ENCODE results near the gene CHD9. TPM values are rescaled to one million over a fixed set of nuclear protein-coding genes. Genes with fewer than 3 reads are reported as not detected.

CHD9 gene
- total RNA-seq, 1 experiment from 2014 or later: 18.9 TPM

DNA sequence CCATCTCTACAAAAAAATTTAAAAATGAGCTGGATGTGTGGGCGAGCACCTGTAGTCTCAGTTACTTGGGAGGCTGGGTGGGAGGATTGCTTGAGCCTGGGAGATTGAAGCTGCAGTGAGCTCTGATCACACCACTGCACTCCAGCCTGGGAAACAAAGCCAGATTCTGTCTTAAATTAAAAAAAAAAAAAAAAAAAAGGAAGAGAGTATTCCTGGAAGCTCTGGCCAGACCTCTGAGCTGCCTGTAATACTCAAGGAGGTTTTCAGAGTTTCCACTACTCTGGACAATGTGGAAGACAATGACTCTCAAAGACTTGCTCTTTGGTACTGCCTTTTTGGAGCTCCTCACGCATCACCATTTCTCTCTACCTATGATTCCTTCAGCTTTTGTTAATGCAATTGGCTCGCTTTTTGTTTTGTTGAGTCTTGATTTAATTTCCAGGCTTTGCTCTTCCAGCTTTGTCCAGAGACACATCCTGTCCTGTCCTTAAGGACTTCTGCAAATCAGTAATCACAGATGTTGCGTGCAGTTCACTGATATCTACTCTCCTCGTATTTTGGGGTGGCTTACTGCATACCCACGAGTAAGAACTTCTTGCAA lies 10.8 kb downstream of the CHD9 start:
- no peak for DNase-seq (ENCODE audit: low read depth, low spot score)
- no peak overlapping the region for H3K4me3 ChIP-seq (replicated peaks in 1 of 2; ENCODE audit: low read depth in 1 of 2, low read length in 2 of 2)
- peaks cover 82% of the 10 kb centered on the region for H3K79me2 ChIP-seq (ENCODE audit: insufficient read depth, low read length)
- no peak for TF ChIP-seq POLR2A (IDR thresholded peaks at IDR 0.05; ENCODE audit: borderline replicate concordance, extremely low read depth, insufficient read depth, insufficient read length)
- TF ChIP-seq RAD21 (IDR thresholded peaks at IDR 0.05; ENCODE audit: low read depth): no peak
- TF ChIP-seq ZFX (IDR thresholded peaks at IDR 0.05): no peak
- no peak for TF ChIP-seq SP1 (IDR thresholded peaks at IDR 0.05; ENCODE audit: low read depth)
- TF ChIP-seq SRF (IDR thresholded peaks at IDR 0.05; ENCODE audit: low read depth): no peak
- no peak for TF ChIP-seq EZH2phosphoT487 (IDR thresholded peaks at IDR 0.05; ENCODE audit: borderline replicate concordance)
- TF ChIP-seq, protein P1, sequence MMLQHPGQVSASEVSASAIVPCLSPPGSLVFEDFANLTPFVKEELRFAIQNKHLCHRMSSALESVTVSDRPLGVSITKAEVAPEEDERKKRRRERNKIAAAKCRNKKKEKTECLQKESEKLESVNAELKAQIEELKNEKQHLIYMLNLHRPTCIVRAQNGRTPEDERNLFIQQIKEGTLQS (IDR thresholded peaks at IDR 0.05): no peak
- no peak for TF ChIP-seq TCF7L2 (IDR thresholded peaks at IDR 0.05; ENCODE audit: borderline replicate concordance, extremely low read depth, insufficient read depth, insufficient read length)
- TF ChIP-seq, protein P2, sequence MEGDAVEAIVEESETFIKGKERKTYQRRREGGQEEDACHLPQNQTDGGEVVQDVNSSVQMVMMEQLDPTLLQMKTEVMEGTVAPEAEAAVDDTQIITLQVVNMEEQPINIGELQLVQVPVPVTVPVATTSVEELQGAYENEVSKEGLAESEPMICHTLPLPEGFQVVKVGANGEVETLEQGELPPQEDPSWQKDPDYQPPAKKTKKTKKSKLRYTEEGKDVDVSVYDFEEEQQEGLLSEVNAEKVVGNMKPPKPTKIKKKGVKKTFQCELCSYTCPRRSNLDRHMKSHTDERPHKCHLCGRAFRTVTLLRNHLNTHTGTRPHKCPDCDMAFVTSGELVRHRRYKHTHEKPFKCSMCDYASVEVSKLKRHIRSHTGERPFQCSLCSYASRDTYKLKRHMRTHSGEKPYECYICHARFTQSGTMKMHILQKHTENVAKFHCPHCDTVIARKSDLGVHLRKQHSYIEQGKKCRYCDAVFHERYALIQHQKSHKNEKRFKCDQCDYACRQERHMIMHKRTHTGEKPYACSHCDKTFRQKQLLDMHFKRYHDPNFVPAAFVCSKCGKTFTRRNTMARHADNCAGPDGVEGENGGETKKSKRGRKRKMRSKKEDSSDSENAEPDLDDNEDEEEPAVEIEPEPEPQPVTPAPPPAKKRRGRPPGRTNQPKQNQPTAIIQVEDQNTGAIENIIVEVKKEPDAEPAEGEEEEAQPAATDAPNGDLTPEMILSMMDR (IDR thresholded peaks at IDR 0.05 in 2 of 3, conservative IDR thresholded peaks at IDR 0.05 in 1 of 3; ENCODE audit: borderline replicate concordance in 1 of 3, insufficient read depth in 1 of 3, low read depth in 2 of 3, low read length in 2 of 3): no peak
- no peak for TF ChIP-seq CEBPB (IDR thresholded peaks at IDR 0.05; ENCODE audit: low read depth)
- no peak for TF ChIP-seq YY1 (IDR thresholded peaks at IDR 0.05; ENCODE audit: extremely low read depth, insufficient replicate concordance, low read depth, low read length)
- no peak for TF ChIP-seq ELF1 (IDR thresholded peaks at IDR 0.05; ENCODE audit: borderline replicate concordance, low read depth)
- TF ChIP-seq SIN3A (IDR thresholded peaks at IDR 0.05; ENCODE audit: low read depth): no peak
- no peak overlapping the region for H2AFZ ChIP-seq (ENCODE audit: low read depth, low read length, poor library complexity, severe bottlenecking)
- CTCF ChIA-PET: interaction anchor here (0.7 kb wide), 2 partner anchors 10 to 218 kb away, joined by 3 read pairs; partner anchors contain the start of gene CHD9
- POLR2A ChIA-PET: no interaction called here
- no peaks in the 10 kb centered on the region; a peak in 1 of 4 replicates for H3K36me3 ChIP-seq (ENCODE audit: control insufficient read depth in 1 of 2, insufficient read depth in 2 of 2, low read length in 2 of 2)
- H3K27me3 ChIP-seq (ENCODE audit: insufficient read depth, low read length): no peaks in the 10 kb centered on the region
- no peak overlapping the region for H3K27ac ChIP-seq (ENCODE audit: low read depth, low read length)
- no peaks in the 10 kb centered on the region for H3K9me2 ChIP-seq (ENCODE audit: insufficient read depth)
- intact Hi-C loops (cut with micrococcal nuclease): no loop called here
- H4K20me1 ChIP-seq (ENCODE audit: insufficient read depth): 0 out of 2 replicates have a peak, but pooled peaks cover 4% of the 10 kb centered on the region
- RAD21 ChIA-PET (ENCODE audit: low non-redundant PET in 1 of 2, low total read pairs in 2 of 2, uncharacterized antibody in 2 of 2, unreplicated experiment in 2 of 2): no interaction called here
- H3K4me1 ChIP-seq (ENCODE audit: control insufficient read depth in 1 of 2, insufficient read depth in 2 of 2, low read length in 2 of 2): peaks cover 12 to 16% of the 10 kb centered on the region in 2 experiments
- H3K4me2 ChIP-seq (ENCODE audit: low read length): no peak overlapping the region
- no TSS peak for BruUV-seq (replicated peaks)
- no peak for ATAC-seq
- no peak overlapping the region for H3K9ac ChIP-seq (ENCODE audit: low read length)
- no peaks in the 10 kb centered on the region for H3K9me3 ChIP-seq (ENCODE audit: control insufficient read depth in 1 of 2, insufficient read depth in 1 of 2, low read depth in 1 of 2, low read length in 2 of 2)

All from HCT116 (cell line).